Astrocyte (in vitro differentiated cells and primary cell): ENCODE measurements around the gene PGC. TPM values are rescaled to one million over a fixed set of nuclear protein-coding genes. Genes with fewer than 3 reads are reported as not detected.

Experiments used
- DNase-seq: peaks from one replicate; pipeline ENCODE4 v3.0.0-alpha.2; 2010; ENCODE audit warnings: low read depth
- FAIRE-seq: peaks from 2 replicates; lab custom pipeline; 2011; peaks lifted over from hg19 to GRCh38; lab: Jason Lieb, UNC
- H2AFZ ChIP-seq: 2 replicates; pipeline ENCODE4 v1.6.0; 2012; ENCODE audit warnings: low read depth, low read length, inconsistent platforms
- H3K27ac ChIP-seq: 2 replicates; pipeline ENCODE4 v1.5.1; 2011; ENCODE audit warnings: low read depth, low read length, inconsistent platforms
- H3K27me3 ChIP-seq: 2 replicates; pipeline ENCODE4 v1.6.0; 2011; ENCODE audit warnings: low read length, inconsistent platforms; ENCODE audit not compliant: insufficient read depth
- H3K36me3 ChIP-seq: 2 replicates; pipeline ENCODE4 v1.5.1; 2011; ENCODE audit warnings: low read length, inconsistent platforms; ENCODE audit not compliant: insufficient read depth
- H3K4me1 ChIP-seq: 2 replicates; pipeline ENCODE4 v1.5.1; 2011; ENCODE audit warnings: low read length, inconsistent platforms; ENCODE audit not compliant: insufficient read depth
- H3K4me2 ChIP-seq: 2 replicates; pipeline ENCODE4 v1.6.0; 2012; ENCODE audit warnings: low read length, inconsistent platforms
- H3K4me3 ChIP-seq: 2 replicates; pipeline ENCODE4 v1.5.1; 2011; ENCODE audit warnings: low read depth, mild to moderate bottlenecking, low read length, inconsistent platforms; ENCODE audit not compliant: insufficient read depth
- H3K79me2 ChIP-seq: 2 replicates; pipeline ENCODE4 v1.6.0; 2012; ENCODE audit warnings: mild to moderate bottlenecking, low read length, inconsistent platforms; ENCODE audit not compliant: insufficient read depth
- H3K9ac ChIP-seq: 2 replicates; pipeline ENCODE4 v1.6.0; 2012; ENCODE audit warnings: mild to moderate bottlenecking, low read length, inconsistent platforms
- H3K9me3 ChIP-seq: 2 replicates; pipeline ENCODE4 v1.5.1; 2012; ENCODE audit warnings: low read depth, mild to moderate bottlenecking, low read length, inconsistent platforms; ENCODE audit not compliant: insufficient read depth
- H4K20me1 ChIP-seq: 2 replicates; pipeline ENCODE4 v1.6.0; 2012; ENCODE audit warnings: low read length, inconsistent platforms; ENCODE audit not compliant: insufficient read depth
- H3K27ac Mint-ChIP-seq: one replicate; pipeline ENCODE4 v1.8.0; 2021; ENCODE audit warnings: mild to moderate bottlenecking, mixed read lengths; ENCODE audit not compliant: unreplicated experiment
- H3K27me3 Mint-ChIP-seq: one replicate; pipeline ENCODE4 v1.8.0; 2021; ENCODE audit warnings: low read depth, mixed read lengths; ENCODE audit not compliant: unreplicated experiment
- H3K36me3 Mint-ChIP-seq: one replicate; pipeline ENCODE4 v1.8.0; 2021; ENCODE audit warnings: low read depth, mixed read lengths; ENCODE audit not compliant: unreplicated experiment
- H3K4me1 Mint-ChIP-seq: one replicate; pipeline ENCODE4 v1.8.0; 2021; ENCODE audit warnings: low read depth, mixed read lengths; ENCODE audit not compliant: unreplicated experiment
- H3K4me3 Mint-ChIP-seq: one replicate; pipeline ENCODE4 v1.8.0; 2021; ENCODE audit warnings: mild to moderate bottlenecking, moderate library complexity, mixed read lengths; ENCODE audit not compliant: unreplicated experiment
- H3K9me3 Mint-ChIP-seq: one replicate; pipeline ENCODE4 v1.8.0; 2021; ENCODE audit warnings: mild to moderate bottlenecking, mixed read lengths; ENCODE audit not compliant: unreplicated experiment
- EZH2 ChIP-seq: IDR thresholded peaks from 2 replicates; pipeline ENCODE4 v1.6.1; 2012; ENCODE audit warnings: mild to moderate bottlenecking, low read length, inconsistent platforms; ENCODE audit not compliant: insufficient read depth
- total RNA-seq: library from RNA; stranded (reverse); gene quantifications from 2 replicates; pipeline ENCODE4 v1.2.1, GENCODE V29; 2021
- TF ChIP-seq, protein P1 (sequence below): IDR thresholded peaks from 2 replicates; pipeline ENCODE4 v1.5.1; 2011; ENCODE audit warnings: low read depth, mild to moderate bottlenecking, inconsistent platforms, low read length, moderate library complexity; ENCODE audit not compliant: insufficient read depth

Gene PGC
- total RNA-seq, 1 donor from 2014 or later = not detected

DNA sequence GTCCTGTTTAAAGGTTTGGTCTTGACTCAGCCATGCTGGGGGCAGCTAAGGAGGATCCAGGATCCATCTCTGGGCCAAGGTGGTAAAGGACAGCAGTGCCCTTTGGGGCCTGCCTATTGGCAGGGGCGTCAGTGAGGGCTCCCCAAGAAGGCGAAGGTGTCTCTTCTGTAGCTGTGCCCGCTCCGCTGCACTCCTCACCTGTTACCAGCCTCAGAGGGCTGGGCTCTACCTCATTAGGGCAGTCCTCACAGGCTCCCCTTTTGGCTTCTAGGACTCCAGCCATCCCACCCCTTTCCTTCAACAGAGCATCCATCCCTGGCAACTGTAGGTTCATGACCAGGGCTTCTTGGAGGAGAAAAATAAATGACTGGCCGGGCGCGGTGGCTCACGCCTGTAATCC lies 22.2 kb upstream of the PGC start:
- peaks cover 5% of the 10 kb centered on the region for H3K4me1 ChIP-seq
- no peaks in the 10 kb centered on the region for H3K27me3 ChIP-seq
- no peak overlapping the region for H3K4me3 Mint-ChIP-seq
- no peak overlapping the region for H3K4me3 ChIP-seq
- no peak overlapping the region for H2AFZ ChIP-seq
- TF ChIP-seq EZH2 = no peak
- TF ChIP-seq, protein P1, sequence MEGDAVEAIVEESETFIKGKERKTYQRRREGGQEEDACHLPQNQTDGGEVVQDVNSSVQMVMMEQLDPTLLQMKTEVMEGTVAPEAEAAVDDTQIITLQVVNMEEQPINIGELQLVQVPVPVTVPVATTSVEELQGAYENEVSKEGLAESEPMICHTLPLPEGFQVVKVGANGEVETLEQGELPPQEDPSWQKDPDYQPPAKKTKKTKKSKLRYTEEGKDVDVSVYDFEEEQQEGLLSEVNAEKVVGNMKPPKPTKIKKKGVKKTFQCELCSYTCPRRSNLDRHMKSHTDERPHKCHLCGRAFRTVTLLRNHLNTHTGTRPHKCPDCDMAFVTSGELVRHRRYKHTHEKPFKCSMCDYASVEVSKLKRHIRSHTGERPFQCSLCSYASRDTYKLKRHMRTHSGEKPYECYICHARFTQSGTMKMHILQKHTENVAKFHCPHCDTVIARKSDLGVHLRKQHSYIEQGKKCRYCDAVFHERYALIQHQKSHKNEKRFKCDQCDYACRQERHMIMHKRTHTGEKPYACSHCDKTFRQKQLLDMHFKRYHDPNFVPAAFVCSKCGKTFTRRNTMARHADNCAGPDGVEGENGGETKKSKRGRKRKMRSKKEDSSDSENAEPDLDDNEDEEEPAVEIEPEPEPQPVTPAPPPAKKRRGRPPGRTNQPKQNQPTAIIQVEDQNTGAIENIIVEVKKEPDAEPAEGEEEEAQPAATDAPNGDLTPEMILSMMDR = no peak
- FAIRE-seq (no peak), DNase-seq (no peak)
- H3K27ac ChIP-seq = no peak overlapping the region
- H3K27ac Mint-ChIP-seq = no peak overlapping the region
- no peaks in the 10 kb centered on the region for H3K27me3 Mint-ChIP-seq
- H3K36me3 Mint-ChIP-seq = peaks cover 19% of the 10 kb centered on the region
- no peaks in the 10 kb centered on the region for H4K20me1 ChIP-seq
- no peaks in the 10 kb centered on the region for H3K9me3 Mint-ChIP-seq
- H3K36me3 ChIP-seq = no peaks in the 10 kb centered on the region
- no peaks in the 10 kb centered on the region for H3K9me3 ChIP-seq
- no peak overlapping the region for H3K4me2 ChIP-seq
- H3K9ac ChIP-seq = no peak overlapping the region
- H3K79me2 ChIP-seq = no peaks in the 10 kb centered on the region
- peaks cover 11% of the 10 kb centered on the region for H3K4me1 Mint-ChIP-seq

DNA sequence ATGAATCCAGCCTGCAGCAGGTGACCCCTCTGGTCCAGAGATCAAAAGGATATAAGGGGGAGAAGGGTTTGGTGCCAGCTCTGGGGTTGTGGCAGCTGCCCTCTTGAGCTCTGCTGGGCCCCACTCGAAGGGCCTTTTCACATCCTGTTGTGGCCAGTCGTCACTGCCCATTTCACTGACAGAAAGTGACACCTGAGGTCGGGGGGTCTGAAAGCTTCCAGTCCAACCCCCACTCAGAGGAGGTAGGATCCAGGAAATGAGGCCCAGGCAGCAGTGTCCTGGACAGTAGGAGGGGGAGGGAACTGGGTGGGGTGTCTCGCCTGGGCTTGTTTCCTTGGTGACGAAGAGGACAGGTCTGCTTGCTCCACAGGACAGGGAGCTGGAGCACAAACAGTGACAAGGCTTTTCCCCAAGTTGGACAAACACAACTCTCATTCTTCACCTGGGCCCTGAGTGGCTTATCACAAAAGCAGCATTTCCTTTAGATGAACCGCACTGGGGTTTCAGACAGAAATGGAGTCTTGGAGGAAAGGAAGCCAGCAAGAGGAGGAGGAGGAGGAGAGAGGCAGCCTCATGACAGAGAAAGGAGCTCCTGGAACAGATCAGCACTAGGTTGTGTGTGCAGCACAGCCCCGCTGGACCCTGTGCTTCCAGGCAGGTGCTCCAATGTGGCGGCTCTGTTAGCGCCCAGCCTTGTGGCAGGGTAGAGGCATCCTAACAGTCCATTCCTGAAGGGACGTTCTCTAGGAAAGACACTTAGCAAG lies 21.5 kb upstream of the PGC start:
- H3K4me1 Mint-ChIP-seq = peaks cover 11% of the 10 kb centered on the region
- no peaks in the 10 kb centered on the region for H3K36me3 ChIP-seq
- H3K27me3 Mint-ChIP-seq = no peaks in the 10 kb centered on the region
- no peak overlapping the region for H3K27ac Mint-ChIP-seq
- H3K79me2 ChIP-seq = no peaks in the 10 kb centered on the region
- H3K4me1 ChIP-seq = peaks cover 5% of the 10 kb centered on the region
- H3K27me3 ChIP-seq = no peaks in the 10 kb centered on the region
- H3K9ac ChIP-seq = no peak overlapping the region
- no peak overlapping the region for H2AFZ ChIP-seq
- peaks cover 15% of the 10 kb centered on the region for H3K36me3 Mint-ChIP-seq
- no peak overlapping the region for H3K27ac ChIP-seq
- no peak overlapping the region for H3K4me2 ChIP-seq
- no peaks in the 10 kb centered on the region for H4K20me1 ChIP-seq
- TF ChIP-seq, protein P1 = no peak
- no peak for TF ChIP-seq EZH2
- H3K9me3 Mint-ChIP-seq = no peaks in the 10 kb centered on the region
- H3K4me3 ChIP-seq = no peak overlapping the region
- no peaks in the 10 kb centered on the region for H3K9me3 ChIP-seq
- FAIRE-seq (no peak), DNase-seq (no peak)
- no peak overlapping the region for H3K4me3 Mint-ChIP-seq
